ENCODE measurements around the gene MEOX1. TPM values are rescaled to one million over a fixed set of nuclear protein-coding genes. Genes with fewer than 3 reads are reported as not detected.
A peak's percentile ranks its signal among the peaks of the same experiment; 100 is the strongest.

Gene MEOX1
- total RNA-seq, 1 experiment from 2014 or later, result 0.21 TPM

GRCh38 chr17:43671031-43671692 lies 9.4 kb upstream of the MEOX1 start:
- ChIA-PET POLR2A (no interaction called here), CTCF (interaction anchor here (0.7 kb wide), 1 partner anchor 187 kb away, joined by 3 read pairs; the partner anchor contains the start of gene DHX8)
- intact Hi-C loops (cut with micrococcal nuclease; ENCODE audit: unreplicated experiment) (no loop called here), in situ Hi-C loops (cut with HindIII; ENCODE audit: low pct_unique_long_range_greater_than_20kb, low sequenced_read_pairs) (no loop called here)
- Histone ChIP-seq H3K36me3 (ENCODE audit: control insufficient read depth, insufficient read depth, low read length) (no peaks in the 10 kb centered on the region), H3K27me3 (ENCODE audit: control insufficient read depth, insufficient read depth, low read length) (no peaks in the 10 kb centered on the region), H3K4me1 (ENCODE audit: control insufficient read depth, insufficient read depth, low read length) (peaks cover 15% of the 10 kb centered on the region), H3K9me3 (ENCODE audit: control insufficient read depth, insufficient read depth, low read depth, low read length) (no peaks in the 10 kb centered on the region), H3K27ac (ENCODE audit: low read length) (no peak overlapping the region; the same call in 1 of the 2 replicates), H3K4me3 (ENCODE audit: low read depth in 2 of 2, low read length in 2 of 2) (no peak overlapping the region)
- DNase-seq (ENCODE audit: low read depth, low spot score), result no peak
- peak; percentile 44 for ATAC-seq
- TF ChIP-seq POLR2AphosphoS5 (IDR thresholded peaks at IDR 0.05; ENCODE audit: low read depth, low read length) (no peak), TCF7L2 (IDR thresholded peaks at IDR 0.05; ENCODE audit: low read depth, low read length) (0 out of 2 replicates have a peak, but pooled peaks have one; percentile 26)
- no TSS peak for BruUV-seq (replicated peaks)

- intact Hi-C loops (cut with micrococcal nuclease; ENCODE audit: unreplicated experiment) (no loop called here), in situ Hi-C loops (cut with HindIII; ENCODE audit: low pct_unique_long_range_greater_than_20kb, low sequenced_read_pairs) (no loop called here)
- H3K9me3 ChIP-seq (ENCODE audit: control insufficient read depth, insufficient read depth, low read depth, low read length), result no peaks in the 10 kb centered on the region
- H3K4me1 ChIP-seq (ENCODE audit: control insufficient read depth, insufficient read depth, low read length), result peaks cover 15% of the 10 kb centered on the region
- ChIA-PET CTCF (no interaction called here), POLR2A (no interaction called here)
- no peak overlapping the region for H3K4me3 ChIP-seq (ENCODE audit: low read depth in 2 of 2, low read length in 2 of 2)
- ATAC-seq (no peak), DNase-seq (ENCODE audit: low read depth, low spot score) (no peak)
- H3K27ac ChIP-seq (ENCODE audit: low read length), result peak overlapping the region; percentile 23; the same call in 1 of the 2 replicates
- no peak for TF ChIP-seq POLR2AphosphoS5 (IDR thresholded peaks at IDR 0.05; ENCODE audit: low read depth, low read length)
- no peak for TF ChIP-seq SIN3A (IDR thresholded peaks at IDR 0.05; ENCODE audit: borderline replicate concordance, insufficient read depth, low read depth, low read length)
- TF ChIP-seq REST (IDR thresholded peaks at IDR 0.05; ENCODE audit: insufficient read depth in 1 of 2, low read depth in 2 of 2, low read length in 1 of 2), result no peak
- no peak for TF ChIP-seq TCF7L2 (IDR thresholded peaks at IDR 0.05; ENCODE audit: low read depth, low read length)
- no peak for TF ChIP-seq CTCF (IDR thresholded peaks at IDR 0.05)
- no peaks in the 10 kb centered on the region for H3K36me3 ChIP-seq (ENCODE audit: control insufficient read depth, insufficient read depth, low read length)
- BruUV-seq (replicated peaks), result no TSS peak
- H3K27me3 ChIP-seq (ENCODE audit: control insufficient read depth, insufficient read depth, low read length), result no peaks in the 10 kb centered on the region
Measured at GRCh38 chr17:43670645-43671030, 8.9 kb upstream of the MEOX1 start.

Data from Panc1 (cell line).